Measurements from ENCODE around the gene GLIS1.

GLIS1 gene

GRCh38 chr1:53735261-53735660 lies 3.7 kb downstream of the GLIS1 start:
- DNase-seq = no peak

- no peak for DNase-seq
These were observed 4.2 kb downstream of the GLIS1 start for GRCh38 chr1:53734650-53735211.

- DNase-seq = no peak
These were observed 4.9 kb downstream of the GLIS1 start for GRCh38 chr1:53733975-53734649.

GRCh38 chr1:53733447-53733931 lies 5.5 kb downstream of the GLIS1 start:
- no peak for DNase-seq

- no peak for DNase-seq
These were observed 6.0 kb downstream of the GLIS1 start for GRCh38 chr1:53732912-53733317.

- no peak for DNase-seq
These were observed 6.6 kb downstream of the GLIS1 start for GRCh38 chr1:53732409-53732808.

- no peak for DNase-seq
These were observed 7.1 kb downstream of the GLIS1 start for GRCh38 chr1:53731779-53732305.

GRCh38 chr1:53731043-53731600 lies 7.8 kb downstream of the GLIS1 start:
- no peak for DNase-seq

- DNase-seq = no peak
These were observed 8.6 kb downstream of the GLIS1 start for GRCh38 chr1:53730224-53730865.

- no peak for DNase-seq
These were observed 9.3 kb downstream of the GLIS1 start for GRCh38 chr1:53729456-53730223.

- DNase-seq = no peak
These were observed 10.1 kb downstream of the GLIS1 start for GRCh38 chr1:53728702-53729455.

- DNase-seq = no peak
These were observed 10.8 kb downstream of the GLIS1 start for GRCh38 chr1:53728196-53728595.

- DNase-seq = no peak
These were observed 11.4 kb downstream of the GLIS1 start for GRCh38 chr1:53727461-53728092.

GRCh38 chr1:53726009-53726600 lies 12.9 kb downstream of the GLIS1 start:
- no peak for DNase-seq

- DNase-seq = no peak
These were observed 13.7 kb downstream of the GLIS1 start for GRCh38 chr1:53725238-53725689.

- DNase-seq = no peak
These were observed 16.9 kb downstream of the GLIS1 start for GRCh38 chr1:53722025-53722424.

- no peak for DNase-seq
These were observed 17.9 kb downstream of the GLIS1 start for GRCh38 chr1:53721088-53721487.

GRCh38 chr1:53719469-53719868 lies 19.5 kb downstream of the GLIS1 start:
- DNase-seq = no peak

GRCh38 chr1:53718443-53718842 lies 20.5 kb downstream of the GLIS1 start:
- no peak for DNase-seq

- no peak for DNase-seq
These were observed 21.7 kb downstream of the GLIS1 start for GRCh38 chr1:53717025-53717804.
